ENCODE results near the gene NXPH1.
"Not testable (repeated sequence)": the region's sequence is repeated elsewhere in the genome, so short reads cannot be mapped to it uniquely, and the experiment has no call there.

Gene NXPH1

GRCh38 chr7:8668627-8669500, 235.5 kb downstream of the NXPH1 start:
- no peak for TF ChIP-seq Cebpa-rat (IDR thresholded peaks at IDR 0.05)
- Histone ChIP-seq H3K27ac (no peak overlapping the region), H3K36me3 (no peaks in the 10 kb centered on the region), H3K4me1 (no peaks in the 10 kb centered on the region), H3K9me3 (no peaks in the 10 kb centered on the region), H3K4me2 (no peak overlapping the region), H4K20me1 (no peaks in the 10 kb centered on the region), H3K27me3 (no peaks in the 10 kb centered on the region), H3K4me3 (no peak overlapping the region), H3K9ac (no peak overlapping the region)

- Histone ChIP-seq H3K9me3 (no peaks in the 10 kb centered on the region), H3K9ac (no peak overlapping the region), H3K4me1 (no peaks in the 10 kb centered on the region), H3K27ac (no peak overlapping the region), H3K36me3 (no peaks in the 10 kb centered on the region), H3K4me2 (no peak overlapping the region), H4K20me1 (no peaks in the 10 kb centered on the region), H3K4me3 (no peak overlapping the region), H3K27me3 (no peaks in the 10 kb centered on the region)
- TF ChIP-seq Cebpa-rat (IDR thresholded peaks at IDR 0.05) = no peak
Observed at GRCh38 chr7:8669501-8669851, 236.1 kb downstream of the NXPH1 start.

GRCh38 chr7:8684426-8684825, 251.0 kb downstream of the NXPH1 start:
- TF ChIP-seq Cebpa-rat (IDR thresholded peaks at IDR 0.05) = no peak
- Histone ChIP-seq H3K4me2 (no peak overlapping the region), H3K36me3 (no peaks in the 10 kb centered on the region), H3K4me3 (no peak overlapping the region), H3K27ac (no peak overlapping the region), H3K27me3 (no peaks in the 10 kb centered on the region), H3K4me1 (no peaks in the 10 kb centered on the region), H3K9me3 (no peaks in the 10 kb centered on the region), H3K9ac (no peak overlapping the region), H4K20me1 (no peaks in the 10 kb centered on the region)

GRCh38 chr7:8699875-8700624, 266.6 kb downstream of the NXPH1 start:
- no peaks in the 10 kb centered on the region for H3K9me3 ChIP-seq
- H3K27ac ChIP-seq = no peak overlapping the region
- no peak overlapping the region for H3K4me3 ChIP-seq
- no peaks in the 10 kb centered on the region for H3K27me3 ChIP-seq
- H3K4me1 ChIP-seq = no peaks in the 10 kb centered on the region
- TF ChIP-seq Cebpa-rat (IDR thresholded peaks at IDR 0.05) = no peak
- H3K36me3 ChIP-seq = no peaks in the 10 kb centered on the region
- no peak overlapping the region for H3K4me2 ChIP-seq
- no peak overlapping the region for H3K9ac ChIP-seq
- no peaks in the 10 kb centered on the region for H4K20me1 ChIP-seq

GRCh38 chr7:8702807-8703206, 269.4 kb downstream of the NXPH1 start:
- no peak for TF ChIP-seq Cebpa-rat (IDR thresholded peaks at IDR 0.05)
- no peak overlapping the region for H3K4me2 ChIP-seq
- H4K20me1 ChIP-seq = no peaks in the 10 kb centered on the region
- H3K27me3 ChIP-seq = no peaks in the 10 kb centered on the region
- no peaks in the 10 kb centered on the region for H3K36me3 ChIP-seq
- H3K9me3 ChIP-seq = no peaks in the 10 kb centered on the region
- no peak overlapping the region for H3K27ac ChIP-seq
- no peak overlapping the region for H3K9ac ChIP-seq
- H3K4me1 ChIP-seq = no peaks in the 10 kb centered on the region
- no peak overlapping the region for H3K4me3 ChIP-seq

- Histone ChIP-seq H3K36me3 (no peaks in the 10 kb centered on the region), H3K27ac (no peak overlapping the region), H3K4me2 (no peak overlapping the region), H3K4me3 (no peak overlapping the region), H3K27me3 (no peaks in the 10 kb centered on the region), H3K9ac (no peak overlapping the region), H3K9me3 (no peaks in the 10 kb centered on the region), H3K4me1 (no peaks in the 10 kb centered on the region), H4K20me1 (no peaks in the 10 kb centered on the region)
- no peak for TF ChIP-seq Cebpa-rat (IDR thresholded peaks at IDR 0.05)
Observed at GRCh38 chr7:8710124-8710523, 276.7 kb downstream of the NXPH1 start.

- no peak overlapping the region for H3K27ac ChIP-seq
- no peak overlapping the region for H3K9ac ChIP-seq
- no peak for TF ChIP-seq Cebpa-rat (IDR thresholded peaks at IDR 0.05)
- no peaks in the 10 kb centered on the region for H3K27me3 ChIP-seq
- no peaks in the 10 kb centered on the region for H3K36me3 ChIP-seq
- no peaks in the 10 kb centered on the region for H3K9me3 ChIP-seq
- no peak overlapping the region for H3K4me3 ChIP-seq
- H4K20me1 ChIP-seq = no peaks in the 10 kb centered on the region
- no peak overlapping the region for H3K4me2 ChIP-seq
- no peaks in the 10 kb centered on the region for H3K4me1 ChIP-seq
Observed at GRCh38 chr7:8714791-8715190, 281.4 kb downstream of the NXPH1 start.

- Histone ChIP-seq H3K36me3 (no peaks in the 10 kb centered on the region), H3K4me3 (no peak overlapping the region), H3K9me3 (no peaks in the 10 kb centered on the region), H3K4me1 (no peaks in the 10 kb centered on the region), H4K20me1 (no peaks in the 10 kb centered on the region), H3K27ac (no peak overlapping the region), H3K4me2 (no peak overlapping the region), H3K27me3 (no peaks in the 10 kb centered on the region), H3K9ac (no peak overlapping the region)
- TF ChIP-seq Cebpa-rat (IDR thresholded peaks at IDR 0.05) = no peak
Observed at GRCh38 chr7:8719102-8719501, 285.7 kb downstream of the NXPH1 start.

GRCh38 chr7:8724080-8724718, 290.8 kb downstream of the NXPH1 start:
- Histone ChIP-seq H3K9me3 (no peaks in the 10 kb centered on the region), H3K4me1 (no peaks in the 10 kb centered on the region), H3K4me2 (no peak overlapping the region), H3K4me3 (no peak overlapping the region), H4K20me1 (no peaks in the 10 kb centered on the region), H3K27ac (no peak overlapping the region), H3K9ac (no peak overlapping the region), H3K27me3 (no peaks in the 10 kb centered on the region), H3K36me3 (no peaks in the 10 kb centered on the region)
- no peak for TF ChIP-seq Cebpa-rat (IDR thresholded peaks at IDR 0.05)

- H3K27me3 ChIP-seq, H3K36me3 ChIP-seq, H3K9ac ChIP-seq, H4K20me1 ChIP-seq, H3K4me3 ChIP-seq, H3K4me2 ChIP-seq, H3K27ac ChIP-seq, H3K9me3 ChIP-seq, H3K4me1 ChIP-seq: not testable (repeated sequence)
Observed at GRCh38 chr7:8731756-8732155, 298.3 kb downstream of the NXPH1 start.

Measured in BLaER1 (cell line).